VCaP (cell line): ENCODE data around the gene MLLT3.

ENCODE experiments used
- H3K27ac ChIP-seq: fragments of 450-650 bp; 2 replicates; pipeline ENCODE4 v1.5.1; 2017
- TF ChIP-seq, protein P1 (sequence below): fragments of 450-650 bp; conservative IDR thresholded peaks from 2 replicates; pipeline ENCODE4 v1.5.1; 2017; ENCODE audit warnings: mild to moderate bottlenecking, moderate library complexity

Gene MLLT3

DNA sequence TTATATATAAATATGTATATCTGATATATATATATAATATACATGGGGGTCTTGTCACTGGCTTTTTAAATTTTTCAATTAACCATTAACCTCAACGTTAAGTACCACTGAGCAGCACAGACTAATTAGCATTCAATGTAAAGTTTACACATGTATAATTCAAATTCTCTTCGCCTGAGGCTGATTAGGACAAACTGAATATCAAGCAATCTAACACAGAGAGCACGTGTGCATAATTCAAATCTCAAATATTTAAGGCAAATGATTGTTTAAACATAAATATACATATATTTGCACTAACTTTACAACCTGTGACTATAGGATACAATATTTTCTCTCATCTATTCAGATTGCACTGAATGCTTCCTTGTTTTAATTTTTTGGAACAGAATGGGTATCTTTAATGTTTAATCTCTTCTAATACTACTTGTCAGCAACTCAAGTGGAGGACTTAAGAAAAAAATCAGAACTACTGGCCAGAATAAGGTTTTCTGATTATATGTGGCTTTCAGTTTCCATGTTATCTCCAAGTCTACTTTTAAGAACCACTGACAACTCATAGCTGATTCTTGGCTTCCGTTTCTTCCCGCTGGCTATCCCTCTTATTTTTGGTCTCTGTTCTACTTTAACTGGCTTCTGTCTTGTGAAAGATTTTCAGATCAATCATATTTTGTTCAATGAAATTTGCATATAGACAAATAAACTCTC, 204.8 kb downstream of the MLLT3 start:
- H3K27ac ChIP-seq, result no peak overlapping the region

DNA sequence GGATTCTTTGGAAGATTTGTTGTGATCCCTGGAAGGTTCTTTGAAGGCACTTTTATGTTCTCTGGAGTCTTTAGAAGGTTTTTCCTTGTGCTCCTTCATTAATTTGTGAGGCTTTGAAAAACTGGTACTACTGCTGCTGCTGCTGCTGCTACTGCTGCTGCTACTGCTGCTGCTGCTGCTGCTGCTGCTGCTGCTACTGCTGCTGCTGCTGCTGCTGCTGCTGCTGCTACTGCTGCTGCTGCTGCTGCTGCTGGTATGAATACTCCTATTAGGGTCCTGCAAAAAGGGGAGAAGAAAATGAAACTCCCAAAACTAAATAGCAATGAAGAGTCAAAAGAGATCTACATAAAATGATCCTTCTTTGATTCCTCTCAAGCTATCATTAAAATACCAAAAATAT, 208.1 kb downstream of the MLLT3 start:
- TF ChIP-seq, protein P1, sequence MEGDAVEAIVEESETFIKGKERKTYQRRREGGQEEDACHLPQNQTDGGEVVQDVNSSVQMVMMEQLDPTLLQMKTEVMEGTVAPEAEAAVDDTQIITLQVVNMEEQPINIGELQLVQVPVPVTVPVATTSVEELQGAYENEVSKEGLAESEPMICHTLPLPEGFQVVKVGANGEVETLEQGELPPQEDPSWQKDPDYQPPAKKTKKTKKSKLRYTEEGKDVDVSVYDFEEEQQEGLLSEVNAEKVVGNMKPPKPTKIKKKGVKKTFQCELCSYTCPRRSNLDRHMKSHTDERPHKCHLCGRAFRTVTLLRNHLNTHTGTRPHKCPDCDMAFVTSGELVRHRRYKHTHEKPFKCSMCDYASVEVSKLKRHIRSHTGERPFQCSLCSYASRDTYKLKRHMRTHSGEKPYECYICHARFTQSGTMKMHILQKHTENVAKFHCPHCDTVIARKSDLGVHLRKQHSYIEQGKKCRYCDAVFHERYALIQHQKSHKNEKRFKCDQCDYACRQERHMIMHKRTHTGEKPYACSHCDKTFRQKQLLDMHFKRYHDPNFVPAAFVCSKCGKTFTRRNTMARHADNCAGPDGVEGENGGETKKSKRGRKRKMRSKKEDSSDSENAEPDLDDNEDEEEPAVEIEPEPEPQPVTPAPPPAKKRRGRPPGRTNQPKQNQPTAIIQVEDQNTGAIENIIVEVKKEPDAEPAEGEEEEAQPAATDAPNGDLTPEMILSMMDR, result no peak
- no peak overlapping the region for H3K27ac ChIP-seq

More for the DNA sequence above, 204.8 kb downstream of the MLLT3 start:
- TF ChIP-seq, protein P1, result no peak

DNA sequence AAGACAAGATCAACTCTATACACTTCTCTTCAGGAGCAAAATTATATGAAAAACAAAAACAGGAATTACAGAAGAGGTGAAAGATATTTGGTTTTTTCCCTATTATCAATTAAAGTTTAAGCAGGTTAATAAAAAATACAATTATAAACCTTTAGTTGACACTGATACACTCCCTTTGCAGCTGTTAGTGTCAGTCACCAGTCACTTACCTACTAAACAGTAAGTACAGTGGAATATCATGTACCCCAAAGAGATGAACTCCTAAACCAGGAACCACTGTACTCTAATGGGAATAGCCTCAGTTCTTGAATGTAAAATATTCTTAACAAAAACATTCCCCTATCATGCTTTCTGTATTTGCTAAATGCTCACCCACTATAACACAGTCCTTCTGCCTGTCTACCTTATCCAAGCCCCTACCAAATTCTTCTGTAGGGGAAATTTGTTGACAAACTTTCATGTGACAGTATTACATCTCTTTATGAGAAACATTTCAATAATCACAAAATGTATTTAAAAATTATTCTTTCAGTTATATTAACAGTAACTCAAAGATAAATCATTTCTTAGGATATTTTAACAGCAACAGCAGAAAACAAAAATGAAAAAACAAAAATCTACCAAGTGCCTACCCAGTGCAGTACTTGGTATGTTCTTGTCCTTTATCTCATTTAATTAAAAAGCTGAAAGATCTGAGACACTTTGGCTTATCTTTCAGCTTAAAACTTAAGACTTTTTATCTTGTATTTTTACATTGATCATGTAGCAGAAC, 212.8 kb downstream of the MLLT3 start:
- TF ChIP-seq, protein P1, result no peak
- no peak overlapping the region for H3K27ac ChIP-seq

DNA sequence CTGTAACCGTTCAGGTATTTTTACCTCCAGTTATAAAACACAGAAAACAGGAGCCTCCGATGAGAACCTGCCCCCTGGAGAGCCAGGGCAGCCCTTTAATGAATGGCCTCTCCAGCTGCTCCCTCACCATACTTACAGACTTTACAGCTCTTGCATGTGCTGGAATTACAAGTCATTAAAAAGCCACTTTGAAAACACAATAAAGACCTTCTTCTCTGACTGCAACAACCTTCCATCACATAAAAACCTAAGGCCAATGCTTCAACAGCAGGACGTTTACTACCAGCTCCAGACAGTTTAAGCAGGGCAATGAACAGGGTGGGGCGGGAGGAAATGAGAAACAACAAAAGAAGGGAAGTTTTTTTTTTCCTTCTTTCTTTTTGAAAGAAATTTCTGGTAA, 213.8 kb downstream of the MLLT3 start:
- no peak overlapping the region for H3K27ac ChIP-seq
- TF ChIP-seq, protein P1, result no peak

DNA sequence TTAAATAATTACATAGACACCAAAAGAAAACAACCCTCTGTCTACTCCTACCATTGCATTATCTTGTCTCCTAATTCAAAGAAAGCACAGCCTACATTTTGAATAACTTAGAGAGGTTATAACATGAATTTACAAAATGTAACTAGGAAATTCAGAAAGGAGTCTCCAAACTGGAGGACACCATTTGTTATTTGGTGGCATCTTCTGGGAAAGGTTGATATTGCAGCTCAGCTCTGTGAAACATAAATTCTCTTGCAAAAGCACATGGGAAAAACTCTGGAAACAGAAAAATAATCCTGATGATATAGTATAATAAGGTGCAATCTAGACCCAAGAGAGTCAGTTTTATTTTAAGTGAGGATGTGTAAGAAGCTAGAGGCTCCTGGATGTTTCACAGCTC, 215.3 kb downstream of the MLLT3 start:
- TF ChIP-seq, protein P1, result peak; percentile 73
- no peak overlapping the region for H3K27ac ChIP-seq

DNA sequence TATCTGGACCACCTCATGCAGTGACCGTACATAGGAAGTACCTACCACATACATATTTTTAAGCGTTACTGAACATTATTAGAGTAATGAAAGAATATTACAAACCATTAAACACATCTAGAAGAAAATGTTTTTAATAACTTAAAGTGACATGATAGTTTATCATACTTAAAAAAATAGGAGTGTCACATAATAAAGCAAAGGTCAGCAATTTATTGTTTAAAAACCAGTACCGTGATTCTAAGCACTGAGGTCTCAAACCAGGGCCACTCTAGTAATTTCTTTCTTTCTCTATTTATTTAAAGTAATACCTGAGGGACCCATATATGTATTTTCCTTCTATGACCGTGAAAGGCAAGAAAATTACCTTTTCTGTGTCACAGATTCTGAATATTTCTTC, 216.0 kb downstream of the MLLT3 start:
- H3K27ac ChIP-seq, result no peak overlapping the region
- TF ChIP-seq, protein P1, result no peak

DNA sequence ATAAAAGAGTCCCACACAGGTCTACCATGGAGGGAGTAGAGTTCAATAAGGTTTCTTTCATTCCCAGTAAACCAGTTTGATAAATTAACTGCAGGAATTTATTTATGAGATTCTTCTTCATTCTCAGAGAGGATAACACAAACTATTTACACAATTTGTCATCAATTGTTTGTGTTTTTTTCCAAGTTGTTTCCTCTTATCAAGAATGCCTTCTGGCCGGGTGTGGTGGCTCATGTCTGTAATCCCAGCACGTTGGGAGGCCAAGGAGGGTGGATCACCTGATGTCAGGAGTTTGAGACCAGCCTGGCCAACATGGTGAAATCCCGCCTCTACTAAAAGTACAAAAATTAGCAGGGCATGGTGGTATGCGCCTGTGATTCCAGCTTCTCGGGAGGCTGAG, 216.7 kb downstream of the MLLT3 start:
- no peak overlapping the region for H3K27ac ChIP-seq
- TF ChIP-seq, protein P1, result no peak
